Measurements from ENCODE around the gene NPHP4. TPM values are rescaled to one million over a fixed set of nuclear protein-coding genes. Genes with fewer than 3 reads are reported as not detected.
"Not testable (repeated sequence)": the region's sequence is repeated elsewhere in the genome, so short reads cannot be mapped to it uniquely, and the experiment has no call there.

Gene NPHP4
- total RNA-seq, 1 donor from 2014 or later: 4.9 TPM

DNA sequence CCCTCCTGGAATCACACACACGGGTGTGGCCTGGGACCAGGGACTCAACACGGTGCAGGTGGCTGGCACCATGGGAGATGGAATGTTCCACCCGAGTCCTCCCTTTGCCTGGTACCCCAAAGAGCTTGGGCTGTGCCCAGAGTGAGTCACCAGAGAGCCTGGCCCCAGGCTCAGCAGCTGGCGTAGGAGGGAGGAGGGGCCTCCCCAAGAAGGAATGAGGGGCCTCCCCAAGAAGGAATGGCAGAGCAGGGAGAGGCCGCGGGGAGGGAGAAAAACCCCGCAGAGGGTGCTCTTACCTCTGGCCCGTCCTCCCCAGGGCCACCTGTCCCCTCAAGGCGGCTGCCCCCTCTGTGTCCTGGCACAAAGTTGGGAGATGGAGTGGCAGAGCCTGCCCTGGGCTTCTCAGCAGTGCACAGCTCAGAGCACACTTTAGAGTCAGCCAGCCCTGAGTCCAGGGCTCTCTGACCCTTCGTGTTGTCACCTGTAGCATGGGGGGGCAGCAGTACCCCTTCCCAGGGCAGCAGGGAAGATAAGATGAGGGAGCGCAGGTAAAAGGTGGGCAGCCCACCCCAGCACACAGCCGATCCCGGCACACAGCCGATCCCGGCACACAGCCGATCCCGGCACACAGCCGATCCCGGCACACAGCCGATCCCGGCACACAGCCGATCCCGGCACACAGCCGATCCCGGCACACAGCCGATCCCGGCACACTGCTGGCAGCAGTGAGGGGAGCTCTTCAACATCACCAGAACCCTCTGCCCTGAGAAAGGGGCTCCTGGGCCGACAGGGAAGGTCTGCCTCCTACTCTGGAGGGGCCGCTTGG is 33.3 kb upstream of the NPHP4 start:
- DNase-seq (no peak), ATAC-seq (peak; percentile 30)
- intact Hi-C loops (cut with micrococcal nuclease): no loop called here

DNA sequence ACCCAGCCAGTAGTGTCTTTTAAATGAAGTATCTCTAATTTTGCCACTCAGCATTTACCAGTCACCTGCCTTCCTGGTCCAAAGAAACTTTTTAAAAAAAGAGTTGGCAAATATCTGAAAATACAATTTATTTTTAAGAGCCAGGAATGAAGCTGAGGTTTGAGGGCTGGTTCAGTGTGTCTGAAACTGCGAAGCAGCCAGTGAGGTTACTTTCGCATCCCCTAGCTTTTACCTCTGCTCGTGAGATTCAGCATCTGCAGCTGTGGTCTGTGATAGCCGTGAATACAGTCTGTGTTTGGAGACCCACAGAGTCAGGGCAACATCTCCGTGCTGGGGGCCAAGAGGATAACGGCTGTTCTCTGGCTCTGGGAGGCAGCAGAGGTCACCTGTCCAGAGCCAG is 32.2 kb upstream of the NPHP4 start:
- intact Hi-C loops (cut with micrococcal nuclease): no loop called here
- no peak for ATAC-seq
- DNase-seq: no peak

DNA sequence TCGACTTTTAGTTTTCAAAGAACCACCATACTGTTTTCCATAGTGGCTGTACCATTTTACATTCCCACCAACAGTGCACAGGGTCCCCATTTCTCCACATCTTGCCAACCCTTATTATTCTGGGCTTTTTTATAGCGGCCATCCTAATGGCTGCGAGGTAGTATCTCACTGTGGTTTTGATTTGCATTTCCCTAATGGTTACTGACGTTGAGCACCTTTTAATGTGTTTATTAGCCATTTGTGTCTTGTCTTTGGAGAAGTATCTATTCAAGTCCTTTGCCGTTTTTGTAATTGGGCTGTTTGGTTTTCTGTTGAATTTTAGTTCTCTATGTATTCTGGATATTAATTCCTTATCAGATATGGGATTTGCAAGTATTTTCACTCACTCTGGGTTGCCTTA is 31.1 kb upstream of the NPHP4 start:
- no peak for ATAC-seq
- DNase-seq: no peak
- intact Hi-C loops (cut with micrococcal nuclease): no loop called here

DNA sequence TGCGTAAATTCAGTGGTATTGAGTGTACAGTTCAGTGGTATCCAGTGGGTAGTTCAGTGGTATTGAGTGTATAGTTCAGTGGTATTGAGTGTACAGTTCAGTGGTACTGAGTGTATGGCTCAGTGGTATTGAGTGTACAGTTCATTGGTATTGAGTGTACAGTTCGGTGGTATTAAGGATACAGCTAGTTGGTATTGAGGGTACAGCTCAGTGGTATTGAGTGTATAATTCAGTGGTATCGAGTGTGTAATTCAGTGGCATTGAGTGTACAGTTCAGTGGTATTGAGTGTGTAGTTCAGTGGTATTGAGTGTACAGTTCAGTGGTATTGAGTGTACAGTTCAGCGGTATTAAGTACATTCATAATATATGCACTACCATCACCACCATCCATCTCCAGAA is 30.0 kb upstream of the NPHP4 start:
- DNase-seq: no peak
- ATAC-seq: no peak
- intact Hi-C loops (cut with micrococcal nuclease): no loop called here

DNA sequence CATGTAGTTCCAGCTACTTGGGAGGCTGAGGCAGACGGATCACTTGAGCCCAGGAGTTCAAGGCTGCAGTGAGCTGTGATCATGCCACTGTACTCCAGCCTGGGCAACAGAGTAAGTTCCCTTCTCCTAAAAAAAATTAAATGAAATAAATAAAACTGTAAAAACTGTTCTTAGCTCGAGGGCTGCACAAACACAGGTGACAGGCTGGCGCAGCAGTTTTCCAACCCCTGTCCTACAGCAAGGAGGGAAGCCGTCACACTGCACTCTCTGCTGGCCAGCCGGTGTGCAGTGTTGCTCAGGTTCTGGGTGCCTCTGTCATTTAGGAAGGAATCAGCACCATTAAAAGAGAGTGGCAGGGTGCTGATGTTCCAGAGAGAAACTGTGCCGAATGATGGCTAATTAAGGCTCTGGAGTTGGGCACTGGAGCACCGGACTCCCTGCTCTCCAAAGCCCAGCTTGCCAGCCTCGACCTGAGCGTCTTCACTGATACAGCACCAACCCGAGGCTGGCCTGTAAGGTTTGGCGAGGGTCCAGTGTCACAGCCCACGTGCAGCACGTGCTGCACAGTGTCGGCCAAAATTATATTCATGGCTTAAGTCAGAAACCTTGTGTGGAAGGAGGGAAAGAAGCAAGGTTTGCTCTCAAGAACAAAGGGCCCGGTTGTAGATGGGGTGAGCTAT is 27.1 kb upstream of the NPHP4 start:
- peak; percentile 46 for DNase-seq
- ATAC-seq: peak; percentile 30
- intact Hi-C loops (cut with micrococcal nuclease): no loop called here

DNA sequence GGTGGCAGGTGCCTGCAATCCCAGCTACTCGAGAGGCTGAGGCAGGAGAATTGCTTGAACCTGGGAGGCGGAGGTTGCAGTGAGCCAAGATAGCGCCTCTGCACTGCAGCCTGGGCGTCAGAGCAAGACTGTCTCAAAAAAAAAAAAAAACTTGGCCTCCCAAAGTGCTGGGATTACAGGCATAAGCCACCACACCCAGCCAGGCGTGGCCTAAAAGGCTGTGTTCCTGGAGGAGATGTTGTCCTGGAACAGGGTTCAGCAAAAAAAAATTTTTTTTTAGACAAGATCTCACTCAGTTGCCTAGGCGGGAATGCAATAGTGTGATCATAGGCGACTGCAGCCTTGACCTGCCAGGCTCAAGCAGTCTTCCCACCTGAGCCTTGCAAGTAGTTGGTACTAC is 25.4 kb upstream of the NPHP4 start:
- peak; percentile 23 for DNase-seq
- intact Hi-C loops (cut with micrococcal nuclease); ATAC-seq: not testable (repeated sequence)

DNA sequence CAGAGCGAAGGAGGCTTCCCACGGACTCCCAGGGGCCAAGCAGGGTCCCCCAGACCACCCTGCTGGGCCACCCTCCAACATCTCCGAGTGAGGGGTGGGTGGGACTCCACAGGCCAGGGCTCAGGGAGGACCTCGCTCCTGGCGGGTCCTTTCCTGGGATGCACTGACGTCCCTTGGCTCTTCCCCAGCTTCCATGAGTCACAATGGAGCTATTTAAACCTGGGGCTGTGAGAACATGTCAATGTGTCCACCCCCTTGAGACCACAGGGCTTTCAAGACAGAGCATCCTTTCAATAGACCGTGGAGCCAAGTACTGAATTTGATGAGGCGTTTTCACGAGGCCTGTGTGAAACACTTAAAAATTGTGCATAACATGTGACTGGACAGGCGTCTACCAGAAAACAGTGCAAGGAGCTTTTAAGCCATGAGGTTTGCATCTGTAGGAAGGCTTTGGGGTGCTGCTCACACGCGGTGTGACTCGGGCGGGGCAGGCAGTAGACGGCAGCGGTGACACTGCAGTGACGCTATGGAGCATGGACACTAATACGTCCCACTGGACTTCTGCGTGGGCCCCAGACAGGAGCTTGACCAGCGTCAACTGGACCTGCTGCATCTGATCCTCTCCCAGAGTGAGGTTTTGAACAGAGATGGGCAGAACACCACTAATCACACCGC is 24.1 kb upstream of the NPHP4 start:
- intact Hi-C loops (cut with micrococcal nuclease): no loop called here
- DNase-seq (peak; percentile 37), ATAC-seq (peak; percentile 8)

DNA sequence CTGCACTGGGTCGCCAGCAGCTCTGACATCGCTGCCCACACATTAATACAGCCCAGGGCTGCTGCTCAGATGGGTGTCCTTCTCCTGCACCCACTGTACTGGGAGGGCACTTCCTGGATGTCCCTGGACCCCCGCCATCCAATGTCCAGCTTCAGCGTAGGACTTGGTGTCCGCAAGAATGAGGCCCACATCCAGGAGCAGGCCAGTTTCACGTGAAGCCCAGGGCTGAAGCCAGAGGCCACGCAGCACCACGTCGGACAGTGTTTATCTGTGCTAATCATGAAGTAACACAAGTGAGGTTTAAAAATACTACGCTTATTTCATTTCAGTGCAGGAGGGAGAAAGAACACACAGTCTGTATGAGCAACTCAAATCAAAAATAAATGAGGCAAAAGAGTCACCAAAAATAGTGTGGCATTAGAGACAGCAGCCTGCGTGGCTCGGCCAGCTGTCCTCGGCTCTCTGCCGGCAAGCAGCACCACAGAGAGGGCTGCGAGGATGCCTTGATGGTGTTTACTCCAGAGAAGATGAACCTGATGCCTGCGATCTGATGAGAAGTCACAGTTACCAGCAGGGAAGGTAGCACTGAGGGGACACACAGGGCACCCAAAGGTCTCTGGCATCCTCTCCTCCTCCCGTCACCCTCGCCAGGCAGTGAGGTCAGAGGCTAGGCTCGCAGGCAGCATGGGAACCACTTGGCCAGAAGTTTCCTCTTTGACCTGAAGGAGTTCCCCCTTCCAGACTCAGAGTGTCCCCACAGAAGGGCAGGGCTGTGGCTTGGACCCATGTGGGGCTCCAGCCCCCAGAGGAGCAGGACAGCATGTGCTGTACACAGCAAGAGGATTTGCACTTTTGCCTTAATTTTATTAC is 22.1 kb upstream of the NPHP4 start:
- ATAC-seq (peak; percentile 81), DNase-seq (peak; percentile 87)
- intact Hi-C loops (cut with micrococcal nuclease): no loop called here

DNA sequence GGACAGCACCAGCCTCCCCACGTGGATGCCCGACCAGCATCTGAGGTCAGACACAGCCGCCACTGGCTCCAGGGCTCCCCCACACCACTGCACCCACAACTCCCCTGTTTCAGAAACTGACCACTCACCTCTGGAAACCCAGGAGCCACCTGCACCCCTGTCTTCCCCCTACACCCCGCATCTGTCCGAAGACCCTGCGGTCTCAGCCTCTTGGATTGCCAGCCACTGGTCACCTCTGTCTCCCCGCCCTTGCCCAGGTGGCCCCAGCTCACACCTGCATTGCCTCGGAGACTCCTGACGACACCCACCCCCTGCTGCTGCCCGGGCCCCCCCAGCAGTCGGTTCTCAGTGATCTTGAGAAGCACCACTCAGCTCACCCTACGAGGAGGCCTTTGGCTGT is 21.3 kb upstream of the NPHP4 start:
- ATAC-seq (peak; percentile 2), DNase-seq (no peak)
- intact Hi-C loops (cut with micrococcal nuclease): no loop called here

DNA sequence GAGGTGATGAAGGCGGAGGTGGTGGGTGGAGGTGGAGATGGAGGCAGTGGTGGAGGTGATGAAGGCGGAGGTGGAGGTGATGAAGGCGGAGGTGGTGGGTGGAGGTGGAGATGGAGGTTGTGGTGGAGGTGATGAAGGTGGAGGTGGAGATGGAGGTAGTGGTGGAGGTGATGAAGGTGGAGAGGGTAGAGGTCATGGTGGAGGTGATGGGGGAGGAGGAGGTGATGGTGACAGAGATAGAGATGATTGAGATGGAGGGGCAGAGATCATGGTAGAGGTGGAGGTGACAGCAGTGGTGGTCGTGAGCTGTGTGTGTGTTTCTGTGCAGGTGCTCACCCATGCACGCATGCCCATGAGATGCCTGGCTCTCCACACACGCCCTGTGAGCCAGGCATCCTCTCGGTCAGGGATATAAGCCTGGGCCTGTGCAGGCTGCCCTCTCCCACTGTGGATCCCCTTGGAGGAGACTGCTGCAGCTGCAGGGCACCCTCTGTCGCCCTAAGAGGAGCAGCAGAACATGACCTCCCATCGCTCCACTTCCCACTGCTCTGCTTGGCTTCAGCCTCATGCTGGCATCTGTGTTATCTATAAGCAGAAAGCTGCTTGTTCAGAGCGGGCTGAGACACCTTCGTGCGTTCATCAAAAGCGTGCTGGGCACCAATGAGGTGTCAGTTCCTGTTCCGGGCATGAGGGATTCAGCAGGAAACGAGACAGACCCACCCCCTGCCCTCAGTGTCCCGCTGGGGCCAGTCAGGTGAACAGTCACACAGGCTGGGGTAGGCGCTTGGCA is 20.5 kb upstream of the NPHP4 start:
- intact Hi-C loops (cut with micrococcal nuclease): no loop called here
- peak; percentile 43 for ATAC-seq
- peak; percentile 54 for DNase-seq

DNA sequence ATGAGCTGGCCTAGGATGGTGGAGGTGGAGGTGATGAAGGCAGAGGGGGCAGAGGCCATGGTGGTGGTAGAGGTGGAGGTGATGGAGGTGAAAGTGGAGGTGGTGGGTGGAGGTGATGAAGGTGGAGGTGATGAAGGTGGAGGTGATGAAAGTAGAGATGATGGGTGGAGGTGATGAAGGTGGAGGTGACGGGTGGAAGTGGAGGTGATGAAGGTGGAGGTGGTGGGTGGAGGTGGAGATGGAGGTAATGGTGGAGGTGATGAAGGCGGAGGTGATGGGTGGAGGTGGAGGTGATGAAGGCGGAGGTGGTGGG is 19.7 kb upstream of the NPHP4 start:
- ATAC-seq: no peak
- no peak for DNase-seq
- intact Hi-C loops (cut with micrococcal nuclease): no loop called here

DNA sequence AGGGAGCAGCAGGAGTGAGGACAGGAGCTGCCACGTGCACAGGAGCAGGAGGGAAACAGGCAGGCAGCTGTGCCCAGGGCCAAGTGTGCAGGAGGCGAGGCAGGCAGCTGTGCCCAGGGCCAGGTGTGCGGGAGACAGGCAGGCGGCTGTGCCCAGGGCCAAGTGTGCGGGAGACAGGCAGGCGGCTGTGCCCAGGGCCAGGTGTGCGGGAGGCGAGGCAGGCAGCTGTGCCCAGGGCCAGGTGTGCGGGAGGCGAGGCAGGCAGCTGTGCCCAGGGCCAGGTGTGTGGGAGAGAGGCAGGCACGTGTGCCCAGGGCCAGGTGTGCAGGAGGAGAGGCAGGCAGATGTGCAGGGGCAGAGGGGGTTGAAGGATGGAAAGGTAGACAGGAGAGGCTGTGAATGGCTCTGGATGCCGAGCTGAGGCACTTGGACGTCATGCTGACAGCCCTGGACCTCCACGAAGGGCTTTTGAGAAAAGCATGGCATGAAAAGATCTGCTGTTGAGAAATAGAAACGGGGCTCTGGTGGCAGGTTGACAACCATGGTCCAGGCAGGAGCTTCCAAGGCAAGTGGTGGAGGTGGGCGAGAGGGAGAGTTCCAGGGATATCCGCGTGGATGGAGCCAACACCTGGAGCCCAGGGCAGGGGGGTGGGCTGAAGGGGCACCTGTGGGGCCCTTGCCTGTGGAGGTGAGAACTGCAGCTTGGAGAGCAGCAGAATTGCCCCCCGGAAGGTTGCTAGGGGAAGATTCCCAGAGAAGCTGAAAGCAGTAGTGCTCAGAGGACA is 19.1 kb upstream of the NPHP4 start:
- DNase-seq: no peak
- ATAC-seq: no peak
- intact Hi-C loops (cut with micrococcal nuclease): no loop called here

DNA sequence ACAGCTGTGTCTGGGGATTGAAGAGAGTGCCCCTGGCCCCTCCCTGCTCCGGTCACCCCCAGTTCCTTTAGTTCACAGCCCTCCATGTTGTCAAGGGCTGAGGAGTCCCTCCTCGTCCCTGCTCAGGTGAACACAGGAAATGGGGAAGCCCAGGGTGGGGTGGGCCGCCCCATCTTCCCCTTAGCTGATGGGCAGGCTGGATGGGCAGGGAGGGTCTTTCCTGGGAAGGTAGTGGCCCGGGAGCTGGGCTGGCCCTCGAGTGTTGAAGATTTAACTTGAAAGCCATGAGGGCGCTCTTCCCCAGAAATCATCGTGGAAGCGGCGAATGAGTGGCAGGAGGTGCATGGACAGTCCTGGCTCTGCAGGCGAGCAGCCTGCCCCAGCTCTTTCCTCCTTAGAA is 18.3 kb upstream of the NPHP4 start:
- ATAC-seq (no peak), DNase-seq (no peak)
- intact Hi-C loops (cut with micrococcal nuclease): no loop called here

DNA sequence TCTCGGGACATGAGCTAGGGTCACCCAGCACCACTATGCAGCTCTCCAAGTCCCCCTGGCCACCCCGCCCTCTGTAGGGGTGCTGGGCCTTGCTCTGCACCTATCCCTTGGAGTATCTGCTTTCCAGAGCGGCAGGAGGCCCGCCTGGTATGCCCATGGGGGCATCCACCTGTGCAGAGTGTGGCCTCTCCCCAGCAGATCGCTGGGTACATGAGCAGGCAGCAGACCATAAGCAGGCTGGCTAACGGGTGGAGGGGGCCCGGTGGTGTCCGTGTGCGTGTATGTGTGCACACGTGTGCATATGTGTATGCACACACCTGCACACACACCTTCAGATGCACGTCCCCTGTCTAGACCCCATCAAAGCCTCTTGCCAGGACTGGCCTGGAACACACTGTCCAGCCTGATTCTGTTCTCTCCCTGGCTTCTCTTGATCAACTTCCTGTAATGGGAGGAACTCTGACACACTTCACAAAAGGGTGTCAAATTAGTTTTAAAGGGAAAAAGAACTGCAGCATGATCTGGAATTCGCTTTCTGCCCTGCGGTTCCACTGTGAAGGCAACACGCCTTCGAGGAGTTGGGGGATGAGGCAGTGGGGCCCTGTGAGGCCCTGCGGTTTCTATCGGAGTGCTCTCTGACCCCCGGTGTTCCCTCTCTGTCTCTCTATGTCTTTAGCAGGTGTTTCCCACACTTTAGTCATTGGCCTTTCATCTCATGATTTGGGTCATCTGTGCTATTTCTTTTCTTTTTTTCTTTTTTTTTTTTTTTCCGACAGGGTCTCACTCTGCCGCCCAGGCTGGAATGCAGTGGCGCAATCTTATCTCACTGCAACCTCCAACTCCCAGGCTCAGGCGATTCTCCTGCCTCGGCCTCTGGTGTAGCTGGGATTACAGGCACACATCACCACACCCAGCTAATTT is 17.2 kb upstream of the NPHP4 start:
- ATAC-seq (no peak), DNase-seq (no peak)
- intact Hi-C loops (cut with micrococcal nuclease): no loop called here

DNA sequence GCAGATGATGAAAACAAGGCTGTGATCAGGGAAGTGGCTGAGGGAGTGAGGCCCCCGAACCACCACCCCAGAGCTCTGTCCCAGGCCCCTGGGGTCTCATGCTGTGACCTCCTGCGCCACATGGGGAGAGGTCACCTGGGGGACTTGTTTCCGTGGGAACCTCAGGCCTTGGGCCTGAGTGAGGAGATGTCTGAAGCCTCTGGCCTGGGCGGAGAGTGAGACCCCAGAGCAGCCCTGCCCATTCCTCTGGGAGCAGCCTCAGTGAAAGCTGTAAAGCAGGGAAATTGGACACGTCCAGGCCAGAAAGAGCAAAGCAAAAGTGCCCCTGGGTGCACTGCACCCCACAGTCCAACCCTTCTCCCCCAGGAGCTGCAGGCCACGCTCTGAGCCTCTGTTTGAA is 16.5 kb upstream of the NPHP4 start:
- ATAC-seq (no peak), DNase-seq (no peak)
- intact Hi-C loops (cut with micrococcal nuclease): no loop called here

DNA sequence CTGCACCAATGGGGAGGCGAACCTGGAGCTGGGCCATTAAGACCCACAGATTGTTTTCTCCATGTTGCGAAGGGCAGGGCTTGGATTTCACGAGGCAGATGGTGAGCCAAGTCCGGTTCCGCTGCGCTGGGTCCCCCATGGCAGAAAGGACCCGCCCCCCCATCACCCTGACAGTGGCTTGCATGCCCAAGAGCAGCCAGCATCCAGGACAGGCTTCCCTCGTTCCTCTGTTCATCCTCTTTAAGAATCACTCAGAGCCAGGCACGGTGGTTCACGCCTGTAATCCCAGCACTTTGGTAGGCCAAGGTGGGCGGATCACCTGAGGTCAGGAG is 15.8 kb upstream of the NPHP4 start:
- no peak for ATAC-seq

More for the DNA sequence above, 15.8 kb upstream of the NPHP4 start:
- no peak for DNase-seq
- intact Hi-C loops (cut with micrococcal nuclease): no loop called here

Measured in left ventricle myocardium superior (tissue), 1 donor.